MCF 10A (cell line): ENCODE results near the gene C1QTNF1. TPM values are rescaled to one million over a fixed set of nuclear protein-coding genes. Genes with fewer than 3 reads are reported as not detected.

Experiments used
- BruUV-seq: library from RNA; stranded (reverse); fragments of 400-500 nt; replicated peaks from 2 replicates; lab custom pipeline; 2021; lab: Mats Ljungman, UMichigan
- CTCF ChIA-PET: fragments of 300-600 bp; sonication (Branson Sonifier 250); formaldehyde crosslinking; extraction: SDS; loops from one replicate; lab custom pipeline; 2021; ENCODE audit warnings: antibody characterized with exemption, inconsistent platforms; lab: Yijun Ruan, JAX
- POLR2A ChIA-PET: fragments of 300-600, 350-650 bp; sonication (Branson Sonifier 250); formaldehyde crosslinking; extraction: SDS; loops from one replicate; lab custom pipeline; 2020; ENCODE audit warnings: antibody characterized with exemption, inconsistent platforms; lab: Yijun Ruan, JAX
- DNase-seq: peaks from one replicate; pipeline ENCODE4 v3.0.0-alpha.2; 2018; ENCODE audit not compliant: unreplicated experiment
- H3K27ac Mint-ChIP-seq: one replicate; pipeline ENCODE4 v1.8.0; 2022; ENCODE audit warnings: mild to moderate bottlenecking, low read depth, mixed read lengths; ENCODE audit not compliant: unreplicated experiment
- H3K27me3 Mint-ChIP-seq: one replicate; pipeline ENCODE4 v1.8.0; 2022; ENCODE audit warnings: mixed read lengths; ENCODE audit not compliant: insufficient read depth, unreplicated experiment
- H3K36me3 Mint-ChIP-seq: one replicate; pipeline ENCODE4 v1.8.0; 2022; ENCODE audit warnings: mild to moderate bottlenecking, moderate library complexity, mixed read lengths; ENCODE audit not compliant: insufficient read depth, unreplicated experiment
- H3K4me1 Mint-ChIP-seq: one replicate; pipeline ENCODE4 v1.8.0; 2022; ENCODE audit warnings: mixed read lengths; ENCODE audit not compliant: insufficient read depth, unreplicated experiment
- H3K4me3 Mint-ChIP-seq: one replicate; pipeline ENCODE4 v1.8.0; 2022; ENCODE audit warnings: mild to moderate bottlenecking, moderate library complexity, mixed read lengths; ENCODE audit not compliant: unreplicated experiment
- H3K9me3 Mint-ChIP-seq: one replicate; pipeline ENCODE4 v1.8.0; 2022; ENCODE audit warnings: mixed read lengths; ENCODE audit not compliant: unreplicated experiment
- CTCF ChIP-seq: fragments of 200-600 bp; IDR thresholded peaks from one replicate; pipeline ENCODE4 v1.8.0; 2022; ENCODE audit warnings: antibody characterized with exemption, mild to moderate bottlenecking; ENCODE audit not compliant: unreplicated experiment
- intact Hi-C: fragments of 100-400 bp; cut with micrococcal nuclease; formaldehyde crosslinking; loops from 2 replicates; pipeline ENCODE4 v1.14.1; 2022
- total RNA-seq: library from RNA; stranded (reverse); gene quantifications from 2 replicates; pipeline ENCODE4 v1.2.3, GENCODE V29; 2022

The C1QTNF1 gene
- total RNA-seq, 1 experiment from 2014 or later: 3.0 TPM

GRCh38 chr17:79052131-79052530 is 28.2 kb downstream of the C1QTNF1 start:
- intact Hi-C loops: no loop called here
- H3K27me3 Mint-ChIP-seq: peaks cover 12% of the 10 kb centered on the region
- POLR2A ChIA-PET: no interaction called here
- no peak for TF ChIP-seq CTCF
- H3K27ac Mint-ChIP-seq: no peak overlapping the region
- DNase-seq: no peak
- no peaks in the 10 kb centered on the region for H3K36me3 Mint-ChIP-seq
- no peak overlapping the region for H3K4me3 Mint-ChIP-seq
- CTCF ChIA-PET: interaction anchor here (1.0 to 2.1 kb wide), 3 partner anchors 30 to 340 kb away, joined by 3 to 11 read pairs (median 3); no protein-coding TSS in a partner anchor
- no TSS peak for BruUV-seq
- H3K9me3 Mint-ChIP-seq: peaks cover 12% of the 10 kb centered on the region
- H3K4me1 Mint-ChIP-seq: peaks cover 5% of the 10 kb centered on the region

DNA sequence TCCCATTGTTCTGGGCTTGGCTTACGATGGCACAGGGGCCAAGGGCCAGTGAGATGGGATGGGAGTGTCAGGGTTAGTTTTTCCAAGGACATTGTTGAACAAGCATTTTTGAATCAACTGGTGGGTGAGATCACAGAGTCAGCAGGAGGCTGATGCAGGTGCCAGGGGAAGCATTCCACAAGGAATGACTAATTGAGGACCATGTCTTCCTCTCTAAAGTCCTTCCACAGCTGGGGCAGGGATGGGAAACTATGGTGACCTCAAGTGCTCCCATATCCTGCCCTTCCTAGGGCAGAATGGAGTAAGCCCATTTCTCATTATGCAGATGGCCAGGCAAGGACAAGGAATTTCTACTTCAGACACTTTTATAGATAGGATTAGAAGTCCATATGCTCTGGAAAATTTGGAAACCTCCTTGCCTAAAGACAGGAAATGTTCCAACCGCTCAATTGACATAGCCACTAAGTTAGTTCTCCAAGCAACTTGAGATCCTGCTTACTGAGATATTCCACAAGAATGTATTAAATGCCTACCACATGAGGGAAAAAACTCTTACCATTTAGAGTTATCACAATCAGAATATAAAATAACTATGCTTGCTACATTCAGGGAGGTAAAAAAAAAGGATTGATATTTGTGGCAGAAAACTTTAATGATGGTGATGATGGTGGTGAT is 29.4 kb downstream of the C1QTNF1 start:
- CTCF ChIA-PET: interaction anchor here (1.3 to 2.1 kb wide), 2 partner anchors 29 to 32 kb away, joined by 3 to 11 read pairs; no protein-coding TSS in a partner anchor
- Mint-ChIP-seq H3K4me3 (no peak overlapping the region), H3K27ac (no peak overlapping the region), H3K9me3 (peaks cover 12% of the 10 kb centered on the region), H3K27me3 (peaks cover 12% of the 10 kb centered on the region), H3K36me3 (no peaks in the 10 kb centered on the region), H3K4me1 (peaks cover 5% of the 10 kb centered on the region)
- POLR2A ChIA-PET: interaction anchor here (0.6 to 0.7 kb wide), 2 partner anchors 265 to 644 kb away, joined by 3 read pairs; no protein-coding TSS in a partner anchor
- BruUV-seq: no TSS peak
- intact Hi-C loops: no loop called here
- no peak for TF ChIP-seq CTCF
- DNase-seq: no peak

- Mint-ChIP-seq H3K9me3 (peaks cover 12% of the 10 kb centered on the region), H3K4me1 (peaks cover 5% of the 10 kb centered on the region), H3K36me3 (no peaks in the 10 kb centered on the region), H3K4me3 (no peak overlapping the region), H3K27ac (no peak overlapping the region), H3K27me3 (peaks cover 12% of the 10 kb centered on the region)
- no peak for DNase-seq
- ChIA-PET CTCF (interaction anchor here (0.7 to 3.5 kb wide), 3 partner anchors 8 to 347 kb away, joined by 3 to 11 read pairs (median 3); no protein-coding TSS in a partner anchor), POLR2A (interaction anchor here (0.6 to 0.7 kb wide), 2 partner anchors 264 to 643 kb away, joined by 3 read pairs; no protein-coding TSS in a partner anchor)
- BruUV-seq: no TSS peak
- TF ChIP-seq CTCF: no peak
- intact Hi-C loops: no loop called here
Observed at GRCh38 chr17:79054200-79054960, 30.4 kb downstream of the C1QTNF1 start.

DNA sequence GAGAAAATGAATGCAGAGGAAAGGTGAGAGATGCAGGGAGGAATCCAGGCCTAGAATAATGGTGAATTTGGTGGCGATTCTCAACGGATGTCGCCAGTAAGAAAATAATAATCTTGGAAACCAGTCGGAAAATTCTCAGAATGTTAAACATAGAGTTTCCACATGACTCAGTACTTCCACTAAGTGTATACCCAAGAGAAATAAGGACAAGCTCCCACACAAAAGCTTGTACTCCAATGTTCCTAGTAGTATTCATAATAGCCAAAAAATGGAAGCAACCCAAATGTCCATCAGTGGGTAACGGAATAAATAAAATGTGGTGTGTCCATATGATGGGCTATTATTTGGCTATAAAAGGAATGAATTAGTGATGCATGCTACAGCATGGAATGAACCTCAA is 31.2 kb downstream of the C1QTNF1 start:
- no peak for TF ChIP-seq CTCF
- intact Hi-C loops: no loop called here
- H3K4me3 Mint-ChIP-seq: no peak overlapping the region
- no peak for DNase-seq
- ChIA-PET CTCF (interaction anchor here (3.5 kb wide), 1 partner anchor 9 kb away, joined by 11 read pairs; no protein-coding TSS in a partner anchor), POLR2A (no interaction called here)
- no peaks in the 10 kb centered on the region for H3K36me3 Mint-ChIP-seq
- H3K27ac Mint-ChIP-seq: no peak overlapping the region
- BruUV-seq: no TSS peak
- peaks cover 5% of the 10 kb centered on the region for H3K4me1 Mint-ChIP-seq
- H3K27me3 Mint-ChIP-seq: peaks cover 12% of the 10 kb centered on the region
- peaks cover 12% of the 10 kb centered on the region for H3K9me3 Mint-ChIP-seq
